Keratinocyte (primary cell): ENCODE data around the gene TGFBR1. TPM values are rescaled to one million over a fixed set of nuclear protein-coding genes. Genes with fewer than 3 reads are reported as not detected.

Experiments
- DNase-seq: peaks from one replicate; pipeline ENCODE4 v3.0.0-alpha.2; 2011; ENCODE audit warnings: low read depth, missing footprints, low spot score
- FAIRE-seq: peaks from 2 replicates; lab custom pipeline; 2011; peaks lifted over from hg19 to GRCh38; lab: Jason Lieb, UNC
- H2AFZ ChIP-seq: 2 replicates; pipeline ENCODE4 v1.6.0; 2012; ENCODE audit warnings: low read length, control low read depth, inconsistent platforms; ENCODE audit not compliant: control insufficient read depth
- H3K27ac ChIP-seq: 2 replicates; pipeline ENCODE4 v1.5.1; 2011; ENCODE audit warnings: low read length; ENCODE audit not compliant: control insufficient read depth, insufficient read depth
- H3K27me3 ChIP-seq: 3 replicates; pipeline ENCODE4 v1.6.0; 2011; ENCODE audit warnings: low read length; ENCODE audit not compliant: control insufficient read depth, insufficient read depth; ENCODE audit errors: extremely low read depth
- H3K36me3 ChIP-seq, 2 experiments: 2 replicates in 1 of 2; 3 replicates in 1 of 2; pipeline ENCODE4 v1.5.1; 2011; ENCODE audit warnings: low read length in 2 of 2, mild to moderate bottlenecking in 1 of 2; ENCODE audit not compliant: control insufficient read depth in 2 of 2, insufficient read depth in 2 of 2; ENCODE audit errors: extremely low read depth in 1 of 2
- H3K4me1 ChIP-seq: 3 replicates; pipeline ENCODE4 v1.5.1; 2011; ENCODE audit warnings: low read length; ENCODE audit not compliant: control insufficient read depth, insufficient read depth; ENCODE audit errors: extremely low read depth
- H3K4me2 ChIP-seq: 3 replicates; pipeline ENCODE4 v1.6.0; 2011; ENCODE audit warnings: low read depth, low read length; ENCODE audit not compliant: control insufficient read depth, insufficient read depth; ENCODE audit errors: extremely low read depth
- H3K4me3 ChIP-seq, 3 experiments: fragments of 200-600 bp in 1 of 3; sonication (generic) in 1 of 3; 2 replicates in 2 of 3; 3 replicates in 1 of 3; pipeline ENCODE4 v1.5.1; 2011 to 2016; ENCODE audit warnings: low read length in 3 of 3, mild to moderate bottlenecking in 3 of 3, control low read depth in 2 of 3, inconsistent platforms in 1 of 3, low read depth in 1 of 3, mixed read lengths in 1 of 3, mixed run types in 1 of 3, moderate library complexity in 1 of 3; ENCODE audit not compliant: control insufficient read depth in 2 of 3, insufficient read depth in 2 of 3; ENCODE audit errors: extremely low read depth in 1 of 3
- H3K79me2 ChIP-seq: 2 replicates; pipeline ENCODE4 v1.6.0; 2012; ENCODE audit warnings: low read length; ENCODE audit not compliant: control insufficient read depth, insufficient read depth
- H3K9ac ChIP-seq: 3 replicates; pipeline ENCODE4 v1.6.0; 2011; ENCODE audit warnings: low read length; ENCODE audit not compliant: control insufficient read depth, insufficient read depth; ENCODE audit errors: extremely low read depth
- H3K9me1 ChIP-seq: 3 replicates; pipeline ENCODE4 v1.6.0; 2011; ENCODE audit warnings: low read length; ENCODE audit not compliant: control insufficient read depth, insufficient read depth; ENCODE audit errors: extremely low read depth
- H3K9me3 ChIP-seq: 2 replicates; pipeline ENCODE4 v1.5.1; 2012; ENCODE audit warnings: low read depth, low read length; ENCODE audit not compliant: control insufficient read depth
- H4K20me1 ChIP-seq: 3 replicates; pipeline ENCODE4 v1.6.0; 2011; ENCODE audit warnings: low read length; ENCODE audit not compliant: control insufficient read depth, insufficient read depth; ENCODE audit errors: extremely low read depth
- EZH2 ChIP-seq: IDR thresholded peaks from one replicate; pipeline ENCODE4 v1.6.1; 2012; ENCODE audit warnings: inconsistent platforms, mild to moderate bottlenecking, low read length, moderate library complexity
- dilution Hi-C: fragments of 300-500 bp; cut with MboI; formaldehyde crosslinking; loops from one replicate; pipeline ENCODE4 v1.7.0; 2020; ENCODE audit warnings: low sequenced_read_pairs; ENCODE audit not compliant: extremely low pct_ligation_motif_present
- polyA plus RNA-seq, 5 experiments: library from polyadenylated mRNA; depleted of rRNA in 3 of 5; stranded (reverse) in 3 of 5; stranded (forward) in 1 of 5; unstranded in 1 of 5; fragments of >200 nt; gene quantifications; 1 replicate in 1 of 5; 2 replicates in 3 of 5; 3 replicates in 1 of 5; pipeline versions ENCODE4 v1.2.1 to v1.2.3, GENCODE V29; 2011 to 2012; ENCODE audit warnings: missing spikeins in 2 of 5, low read depth in 1 of 5, low replicate concordance in 1 of 5
- TF ChIP-seq, protein P1 (sequence below), 3 experiments: IDR thresholded peaks in 1 of 3; conservative IDR thresholded peaks in 1 of 3; optimal IDR thresholded peaks in 1 of 3; 2 replicates in 2 of 3; 3 replicates in 1 of 3; pipeline versions ENCODE3 to v1.5.1; 2011; ENCODE audit warnings: low read length in 3 of 3, mild to moderate bottlenecking in 3 of 3, moderate library complexity in 2 of 3, control low read depth in 1 of 3, inconsistent platforms in 1 of 3; ENCODE audit not compliant: insufficient read depth in 2 of 3; ENCODE audit errors: extremely low read depth in 1 of 3

TGFBR1 gene
- polyA plus RNA-seq, 1 donor (not counting 4 experiments of a cell fraction or from before 2014, with no cell fraction given), result 55.0 TPM

DNA sequence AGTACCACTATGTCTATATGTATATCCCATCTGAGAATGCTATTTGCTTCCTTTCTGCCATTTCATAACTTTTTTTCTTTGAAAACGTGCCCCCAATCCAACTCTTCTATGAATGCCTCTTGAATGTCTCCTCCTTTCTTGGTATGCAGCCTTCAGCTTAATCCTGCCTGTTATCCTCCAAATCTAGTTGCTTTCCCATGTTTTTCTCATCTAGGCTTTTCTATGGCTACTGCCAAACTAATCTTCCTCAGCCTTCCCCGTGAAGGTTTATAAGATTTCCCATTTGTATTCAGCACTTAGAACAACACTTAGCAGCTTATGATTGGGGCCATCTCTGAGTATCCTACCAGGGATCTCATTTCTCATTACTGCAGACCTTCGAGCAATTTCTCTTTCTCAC, 2.5 kb downstream of the TGFBR1 start:
- H3K27me3 ChIP-seq, result no peaks in the 10 kb centered on the region
- no peak overlapping the region for H3K4me3 ChIP-seq
- peaks cover 0 to 9% of the 10 kb centered on the region in 2 experiments for H3K36me3 ChIP-seq
- dilution Hi-C loops, result no loop called here
- DNase-seq (no peak), FAIRE-seq (no peak)
- peaks cover 58% of the 10 kb centered on the region for H3K79me2 ChIP-seq
- TF ChIP-seq, protein P1, sequence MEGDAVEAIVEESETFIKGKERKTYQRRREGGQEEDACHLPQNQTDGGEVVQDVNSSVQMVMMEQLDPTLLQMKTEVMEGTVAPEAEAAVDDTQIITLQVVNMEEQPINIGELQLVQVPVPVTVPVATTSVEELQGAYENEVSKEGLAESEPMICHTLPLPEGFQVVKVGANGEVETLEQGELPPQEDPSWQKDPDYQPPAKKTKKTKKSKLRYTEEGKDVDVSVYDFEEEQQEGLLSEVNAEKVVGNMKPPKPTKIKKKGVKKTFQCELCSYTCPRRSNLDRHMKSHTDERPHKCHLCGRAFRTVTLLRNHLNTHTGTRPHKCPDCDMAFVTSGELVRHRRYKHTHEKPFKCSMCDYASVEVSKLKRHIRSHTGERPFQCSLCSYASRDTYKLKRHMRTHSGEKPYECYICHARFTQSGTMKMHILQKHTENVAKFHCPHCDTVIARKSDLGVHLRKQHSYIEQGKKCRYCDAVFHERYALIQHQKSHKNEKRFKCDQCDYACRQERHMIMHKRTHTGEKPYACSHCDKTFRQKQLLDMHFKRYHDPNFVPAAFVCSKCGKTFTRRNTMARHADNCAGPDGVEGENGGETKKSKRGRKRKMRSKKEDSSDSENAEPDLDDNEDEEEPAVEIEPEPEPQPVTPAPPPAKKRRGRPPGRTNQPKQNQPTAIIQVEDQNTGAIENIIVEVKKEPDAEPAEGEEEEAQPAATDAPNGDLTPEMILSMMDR (optimal IDR thresholded peaks at IDR 0.05 in 1 of 3, IDR thresholded peaks at IDR 0.05 in 1 of 3, conservative IDR thresholded peaks at IDR 0.05 in 1 of 3; ENCODE audit: extremely low read depth in 1 of 3, insufficient read depth in 2 of 3, low read length in 3 of 3), result no peak
- TF ChIP-seq EZH2, result no peak
- H3K4me1 ChIP-seq, result peaks cover 40% of the 10 kb centered on the region
- no peak overlapping the region for H3K9ac ChIP-seq
- H3K9me1 ChIP-seq, result no peaks in the 10 kb centered on the region
- no peaks in the 10 kb centered on the region for H3K9me3 ChIP-seq
- H3K4me2 ChIP-seq, result peak overlapping the region; percentile 85
- no peak overlapping the region for H2AFZ ChIP-seq
- H4K20me1 ChIP-seq, result no peaks in the 10 kb centered on the region
- no peak overlapping the region for H3K27ac ChIP-seq

DNA sequence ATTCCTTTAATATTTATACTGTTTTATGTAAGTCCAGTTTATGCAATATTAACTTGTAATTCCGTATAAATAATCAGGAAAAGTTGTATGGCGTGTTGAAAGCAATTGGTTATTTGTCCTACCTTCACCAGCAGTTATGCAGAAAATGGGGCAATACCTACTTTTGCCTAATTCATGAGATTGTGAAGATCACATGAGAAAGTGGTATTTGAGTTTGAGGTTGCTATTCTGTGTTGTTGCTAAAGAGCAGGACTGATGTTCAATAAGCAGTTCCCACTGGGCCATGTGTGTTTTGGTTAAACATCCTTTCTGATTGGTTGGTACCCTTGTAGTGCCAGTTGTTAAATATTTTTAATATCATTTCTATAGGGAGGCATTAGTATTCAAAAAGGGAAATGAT, 3.2 kb downstream of the TGFBR1 start:
- Histone ChIP-seq H3K4me2 (no peak overlapping the region), H3K9me3 (no peaks in the 10 kb centered on the region), H3K4me3 (no peak overlapping the region), H3K9me1 (no peaks in the 10 kb centered on the region), H3K4me1 (peaks cover 42% of the 10 kb centered on the region), H3K9ac (no peak overlapping the region), H3K27ac (no peak overlapping the region), H3K36me3 (peaks cover 0 to 9% of the 10 kb centered on the region in 2 experiments), H4K20me1 (peaks cover 2% of the 10 kb centered on the region), H2AFZ (no peak overlapping the region), H3K79me2 (peaks cover 65% of the 10 kb centered on the region), H3K27me3 (no peaks in the 10 kb centered on the region)
- dilution Hi-C loops, result no loop called here
- no peak for DNase-seq
- TF ChIP-seq, protein P1 (optimal IDR thresholded peaks at IDR 0.05 in 1 of 3, IDR thresholded peaks at IDR 0.05 in 1 of 3, conservative IDR thresholded peaks at IDR 0.05 in 1 of 3; ENCODE audit: extremely low read depth in 1 of 3, insufficient read depth in 2 of 3, low read length in 3 of 3), result no peak
- TF ChIP-seq EZH2, result no peak
- FAIRE-seq, result no peak
